Lower lobe of right lung (tissue), 2 donors: ENCODE results near the gene HAS3. TPM values are rescaled to one million over a fixed set of nuclear protein-coding genes. Genes with fewer than 3 reads are reported as not detected.

Experiments used
- ATAC-seq, 2 donors: fragments of 200-7000 bp; cut with Tn5 transposase; one replicate each; pipeline ENCODE4 v1.9.1; 2020 to 2022; ENCODE audit warnings: mild to moderate bottlenecking in 2 of 2, moderate library complexity in 2 of 2
- DNase-seq: peaks from one replicate; pipeline ENCODE4 v3.0.0-alpha.2; 2020
- H3K27ac ChIP-seq: fragments of 200-600 bp; one replicate; pipeline ENCODE4 v1.8.0; 2022
- H3K27me3 ChIP-seq: fragments of 200-600 bp; one replicate; pipeline ENCODE4 v1.8.0; 2022; ENCODE audit warnings: low read depth
- H3K36me3 ChIP-seq: fragments of 200-600 bp; one replicate; pipeline ENCODE4 v1.8.0; 2022; ENCODE audit warnings: mild to moderate bottlenecking
- H3K4me1 ChIP-seq: fragments of 200-600 bp; one replicate; pipeline ENCODE4 v1.8.0; 2022
- H3K4me3 ChIP-seq: fragments of 200-600 bp; one replicate; pipeline ENCODE4 v1.8.0; 2022; ENCODE audit warnings: mild to moderate bottlenecking
- H3K9me3 ChIP-seq: fragments of 200-600 bp; one replicate; pipeline ENCODE4 v1.8.0; 2022
- intact Hi-C: fragments of 100-400 bp; cut with DNase I; formaldehyde crosslinking; loops from one replicate; pipeline ENCODE4 v1.11.0; 2022
- total RNA-seq: library from RNA; stranded (reverse); fragmentation: NEBNext Ultra II Directional; extraction: Animal tissue kit (Norgen Biotek cat#: 25700); gene quantifications from one replicate; pipeline ENCODE4 v1.2.1, GENCODE V29; 2021
- TF ChIP-seq, protein P1 (sequence below): fragments of 200-600 bp; IDR thresholded peaks from one replicate; pipeline ENCODE4 v1.8.0; 2022; ENCODE audit warnings: antibody characterized with exemption, mild to moderate bottlenecking
- donor health status: DM: no; HTN: yes; CAD: no; lungs with severe emphysema.

The HAS3 gene
- total RNA-seq, 1 donor from 2014 or later = 12.6 TPM

DNA sequence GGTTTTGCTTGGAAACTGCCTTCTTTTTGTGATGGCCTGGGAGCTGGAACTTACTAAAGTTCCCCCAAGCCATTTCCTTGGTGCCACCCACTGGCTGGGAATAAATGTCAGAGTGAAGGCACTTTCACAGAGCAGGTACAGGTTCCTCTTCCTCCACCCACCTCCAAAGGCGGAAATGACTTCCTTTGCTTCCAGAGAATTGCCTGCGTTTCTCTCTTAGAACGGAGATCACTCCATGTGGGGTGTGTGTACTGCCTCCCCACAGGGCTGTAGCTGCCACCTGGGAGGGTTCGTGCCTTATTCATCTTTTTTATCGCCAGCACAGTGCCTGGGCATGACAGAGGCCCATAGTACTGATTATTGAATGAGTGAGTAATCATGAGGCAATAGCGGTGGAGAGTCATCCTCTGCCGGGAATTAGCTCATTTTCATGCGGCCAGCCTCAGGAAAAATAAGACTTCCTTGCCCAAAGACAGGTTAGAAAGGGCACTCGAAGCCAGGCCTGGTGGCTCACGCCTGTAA, 32.2 kb upstream of the HAS3 start:
- H3K4me1 ChIP-seq = peaks cover 6% of the 10 kb centered on the region
- TF ChIP-seq, protein P1, sequence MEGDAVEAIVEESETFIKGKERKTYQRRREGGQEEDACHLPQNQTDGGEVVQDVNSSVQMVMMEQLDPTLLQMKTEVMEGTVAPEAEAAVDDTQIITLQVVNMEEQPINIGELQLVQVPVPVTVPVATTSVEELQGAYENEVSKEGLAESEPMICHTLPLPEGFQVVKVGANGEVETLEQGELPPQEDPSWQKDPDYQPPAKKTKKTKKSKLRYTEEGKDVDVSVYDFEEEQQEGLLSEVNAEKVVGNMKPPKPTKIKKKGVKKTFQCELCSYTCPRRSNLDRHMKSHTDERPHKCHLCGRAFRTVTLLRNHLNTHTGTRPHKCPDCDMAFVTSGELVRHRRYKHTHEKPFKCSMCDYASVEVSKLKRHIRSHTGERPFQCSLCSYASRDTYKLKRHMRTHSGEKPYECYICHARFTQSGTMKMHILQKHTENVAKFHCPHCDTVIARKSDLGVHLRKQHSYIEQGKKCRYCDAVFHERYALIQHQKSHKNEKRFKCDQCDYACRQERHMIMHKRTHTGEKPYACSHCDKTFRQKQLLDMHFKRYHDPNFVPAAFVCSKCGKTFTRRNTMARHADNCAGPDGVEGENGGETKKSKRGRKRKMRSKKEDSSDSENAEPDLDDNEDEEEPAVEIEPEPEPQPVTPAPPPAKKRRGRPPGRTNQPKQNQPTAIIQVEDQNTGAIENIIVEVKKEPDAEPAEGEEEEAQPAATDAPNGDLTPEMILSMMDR = no peak
- H3K27me3 ChIP-seq = no peaks in the 10 kb centered on the region
- H3K9me3 ChIP-seq = no peaks in the 10 kb centered on the region
- H3K4me3 ChIP-seq = no peak overlapping the region
- intact Hi-C loops = no loop called here
- ATAC-seq = peak; percentile 45 to 82
- no peaks in the 10 kb centered on the region for H3K36me3 ChIP-seq
- no peak for DNase-seq
- H3K27ac ChIP-seq = peak overlapping the region; percentile 8

DNA sequence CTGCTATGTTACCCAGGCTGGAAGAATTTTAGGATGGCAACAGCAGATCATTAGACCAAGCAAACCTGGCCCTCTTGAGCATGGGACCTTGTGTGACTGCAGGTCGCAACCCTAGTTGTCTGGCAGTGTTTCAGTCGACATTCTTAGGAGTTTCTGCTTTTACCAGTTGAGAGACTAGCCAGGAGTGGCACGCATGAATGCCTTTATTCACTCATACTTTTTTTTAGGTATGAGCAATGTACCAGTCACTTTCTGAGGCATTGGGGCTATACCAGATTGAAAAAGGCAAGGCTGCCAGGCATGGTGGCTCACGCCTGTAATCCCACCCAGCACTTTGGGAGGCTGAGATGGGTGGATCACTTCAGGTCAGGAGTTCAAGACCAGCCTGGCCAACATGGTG, 28.2 kb upstream of the HAS3 start:
- Histone ChIP-seq H3K27me3 (no peaks in the 10 kb centered on the region), H3K4me3 (no peak overlapping the region), H3K4me1 (peaks cover 6% of the 10 kb centered on the region), H3K36me3 (no peaks in the 10 kb centered on the region), H3K9me3 (no peaks in the 10 kb centered on the region), H3K27ac (no peak overlapping the region)
- no peak for DNase-seq
- intact Hi-C loops = no loop called here
- TF ChIP-seq, protein P1 = no peak
- no peak for ATAC-seq

DNA sequence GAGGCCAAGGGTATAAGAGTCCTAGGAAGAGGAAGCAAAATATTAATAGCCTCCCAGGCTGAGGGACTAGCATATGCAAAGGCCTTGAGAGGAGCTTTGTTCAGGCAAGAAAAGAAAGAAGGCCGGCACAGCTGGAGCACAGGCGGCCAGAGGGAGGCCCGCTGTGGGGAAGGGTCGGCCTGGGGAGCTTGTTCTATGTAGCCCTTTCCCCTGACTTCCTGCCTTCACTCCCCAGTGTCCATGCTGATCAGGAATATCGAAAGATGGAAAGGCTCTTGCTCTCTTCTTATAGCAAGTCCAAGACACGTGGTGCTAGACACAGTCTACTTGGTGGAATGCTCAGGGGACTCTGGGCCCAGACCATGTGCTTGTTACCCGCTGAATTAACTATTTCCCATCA, 27.4 kb upstream of the HAS3 start:
- Histone ChIP-seq H3K27ac (no peak overlapping the region), H3K4me1 (no peaks in the 10 kb centered on the region)

DNA sequence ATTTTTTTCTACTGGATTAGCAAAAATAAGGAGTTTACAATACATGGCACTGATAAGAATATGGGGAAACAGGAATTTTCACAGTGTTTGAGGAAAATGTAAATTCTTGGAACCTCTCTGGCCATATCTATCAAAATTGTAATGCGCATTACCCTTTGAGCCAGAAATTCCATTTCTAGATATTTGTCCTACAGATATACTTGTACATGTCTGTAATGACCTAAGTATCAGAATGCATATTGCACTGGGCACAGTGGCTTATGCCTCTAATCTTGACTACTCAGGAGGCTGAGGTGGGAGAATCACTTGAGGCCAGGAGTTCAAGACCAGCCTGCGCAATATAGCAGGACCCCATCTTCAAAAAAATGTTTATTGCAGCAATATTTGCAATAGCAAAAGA, 25.8 kb upstream of the HAS3 start:
- DNase-seq (no peak), ATAC-seq (no peak)
- TF ChIP-seq, protein P1 = no peak
- H3K4me1 ChIP-seq = no peaks in the 10 kb centered on the region
- H3K27me3 ChIP-seq = no peaks in the 10 kb centered on the region
- intact Hi-C loops = no loop called here
- no peak overlapping the region for H3K27ac ChIP-seq
- H3K4me3 ChIP-seq = no peak overlapping the region
- H3K9me3 ChIP-seq = no peaks in the 10 kb centered on the region
- H3K36me3 ChIP-seq = peaks cover 14% of the 10 kb centered on the region

More for the DNA sequence above, 27.4 kb upstream of the HAS3 start:
- Histone ChIP-seq H3K36me3 (no peaks in the 10 kb centered on the region), H3K27me3 (no peaks in the 10 kb centered on the region), H3K4me3 (no peak overlapping the region), H3K9me3 (no peaks in the 10 kb centered on the region)
- intact Hi-C loops = no loop called here
- DNase-seq (no peak), ATAC-seq (no peak)
- TF ChIP-seq, protein P1 = no peak

DNA sequence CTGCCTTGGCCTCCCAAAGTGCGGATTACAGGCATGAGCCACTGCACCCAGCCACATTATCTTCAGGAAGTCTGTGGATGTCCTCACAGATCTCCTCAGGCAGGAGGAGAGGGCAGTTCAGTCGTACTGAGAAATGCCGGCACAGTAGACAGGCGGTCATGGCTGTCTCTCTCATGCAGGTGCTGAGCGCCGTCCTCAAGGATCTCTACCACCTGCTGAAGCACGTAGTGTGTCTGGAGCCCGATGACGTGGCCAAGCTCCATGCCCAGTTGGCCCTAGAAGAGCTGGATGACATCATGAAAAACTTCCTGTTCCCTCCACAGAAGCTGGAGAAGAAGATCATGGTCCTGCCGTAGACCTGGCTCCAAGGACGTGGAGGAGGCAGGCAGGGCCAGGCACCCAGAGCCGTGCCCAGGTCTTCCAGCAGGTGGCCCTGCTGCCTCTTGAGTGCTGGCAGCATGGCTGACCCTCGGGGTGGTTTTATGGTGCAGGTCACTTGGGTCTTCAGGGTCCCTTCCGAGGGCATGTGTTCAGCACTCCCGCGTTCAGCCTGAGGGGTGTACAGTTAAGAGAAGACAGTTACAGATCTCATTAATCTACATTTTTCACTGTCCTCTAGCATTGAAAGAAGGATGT, 22.0 kb upstream of the HAS3 start:
- Histone ChIP-seq H3K4me1 (no peaks in the 10 kb centered on the region), H3K9me3 (no peaks in the 10 kb centered on the region), H3K4me3 (no peak overlapping the region), H3K36me3 (peaks cover 15% of the 10 kb centered on the region), H3K27me3 (no peaks in the 10 kb centered on the region), H3K27ac (no peak overlapping the region)
- DNase-seq = peak; percentile 58
- ATAC-seq = peak; percentile 43 to 56
- intact Hi-C loops = no loop called here
- TF ChIP-seq, protein P1 = peak; percentile 27
